Stimulated activated CD4-positive, alpha-beta T cell treated with anti-CD3 and anti-CD28 coated beads, Interleukin-1b, Interleukin-23, amount 100 ng/mL, for 1 hour (primary cell): ENCODE measurements around the gene SCUBE2.
A peak's percentile ranks its signal among the peaks of the same experiment; 100 is the strongest.
"Not testable (repeated sequence)": the region's sequence is repeated elsewhere in the genome, so short reads cannot be mapped to it uniquely, and the experiment has no call there.

Source experiments
- DNase-seq, 2 donors: peaks; one replicate each; pipeline ENCODE4 v3.0.0-alpha.2; 2020; ENCODE audit warnings: low read depth in 2 of 2

Gene SCUBE2

DNA sequence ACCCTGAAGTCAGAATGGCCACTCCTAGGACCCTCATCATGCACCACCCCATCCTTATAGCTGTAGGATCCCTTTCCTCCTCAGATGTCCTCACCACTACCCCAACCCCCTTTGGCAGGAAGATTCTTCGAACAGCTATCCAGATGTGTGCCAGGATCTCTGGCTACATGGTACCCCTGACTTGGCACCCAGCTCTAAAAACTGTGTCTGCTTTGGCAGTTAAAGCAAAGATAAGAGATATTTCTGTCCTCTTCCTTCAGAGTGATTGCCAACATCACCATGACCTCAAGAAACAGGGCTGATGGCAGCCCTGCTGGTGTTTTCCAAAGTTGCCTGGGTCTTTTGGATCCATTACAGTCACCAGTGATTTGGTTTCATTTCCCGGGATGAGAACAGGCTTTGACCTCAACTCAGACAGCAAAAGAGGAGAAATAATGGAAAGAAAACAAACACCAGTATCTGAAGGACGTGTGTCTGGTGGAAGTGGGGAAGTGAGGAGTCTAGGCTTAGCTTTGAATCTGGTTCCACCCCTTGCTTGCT lies 83.3 kb downstream of the SCUBE2 start:
- no peak for DNase-seq

DNA sequence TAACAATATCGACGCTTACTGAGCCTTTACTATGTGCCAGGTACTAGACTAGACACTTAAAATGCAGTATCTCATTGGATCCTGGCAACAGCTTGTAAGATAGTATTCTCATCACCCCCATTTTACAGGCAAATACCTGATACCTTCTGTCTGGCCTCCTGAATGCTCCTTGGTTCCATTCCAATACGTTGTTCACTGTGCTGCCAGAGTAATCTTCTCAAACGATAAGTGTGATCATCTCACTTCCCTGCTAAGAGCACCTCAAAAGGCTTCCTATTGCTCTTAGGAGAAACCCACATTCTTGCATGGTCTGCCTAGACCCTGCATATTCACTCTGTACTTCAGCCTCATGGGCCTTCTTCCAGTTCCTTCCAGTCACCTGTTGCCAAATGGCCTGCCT lies 86.3 kb downstream of the SCUBE2 start:
- DNase-seq, result no peak

DNA sequence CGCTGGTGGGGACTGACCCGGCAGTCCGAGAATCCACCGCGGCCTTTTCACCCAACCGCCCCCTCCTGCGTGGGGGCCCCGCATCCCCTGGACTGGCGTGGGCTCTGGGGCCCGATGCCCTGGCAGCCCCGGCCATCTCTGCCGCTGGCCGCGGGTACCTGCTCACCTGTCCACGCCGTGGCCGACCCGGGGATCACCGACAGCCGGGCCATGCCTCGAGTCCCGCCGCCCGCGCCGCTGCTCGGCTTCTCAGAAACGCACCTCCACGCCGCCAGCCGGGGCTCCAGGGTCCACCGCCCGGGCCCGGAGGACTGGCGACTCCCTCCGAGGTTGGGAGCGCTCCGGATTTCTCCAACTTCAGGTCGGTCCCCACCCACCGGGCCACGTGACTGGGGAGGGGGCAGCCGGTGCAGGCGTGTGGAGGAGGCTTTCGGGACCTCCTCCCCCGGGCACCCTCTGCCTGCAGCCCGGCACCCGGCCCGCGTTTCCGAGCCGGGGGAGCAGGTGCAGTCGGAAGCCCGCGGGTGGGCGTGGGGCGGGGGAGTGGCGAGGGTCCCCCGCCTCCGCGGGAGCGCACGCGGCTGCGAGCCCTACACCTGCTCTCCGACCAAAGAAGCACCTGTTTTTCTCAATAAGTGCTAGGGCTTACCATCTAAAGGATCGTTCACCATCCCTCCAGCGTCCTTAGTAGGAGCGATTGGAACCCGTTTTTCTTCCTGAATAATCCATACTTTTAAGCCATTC lies 87.0 kb downstream of the SCUBE2 start:
- DNase-seq, result no peak

DNA sequence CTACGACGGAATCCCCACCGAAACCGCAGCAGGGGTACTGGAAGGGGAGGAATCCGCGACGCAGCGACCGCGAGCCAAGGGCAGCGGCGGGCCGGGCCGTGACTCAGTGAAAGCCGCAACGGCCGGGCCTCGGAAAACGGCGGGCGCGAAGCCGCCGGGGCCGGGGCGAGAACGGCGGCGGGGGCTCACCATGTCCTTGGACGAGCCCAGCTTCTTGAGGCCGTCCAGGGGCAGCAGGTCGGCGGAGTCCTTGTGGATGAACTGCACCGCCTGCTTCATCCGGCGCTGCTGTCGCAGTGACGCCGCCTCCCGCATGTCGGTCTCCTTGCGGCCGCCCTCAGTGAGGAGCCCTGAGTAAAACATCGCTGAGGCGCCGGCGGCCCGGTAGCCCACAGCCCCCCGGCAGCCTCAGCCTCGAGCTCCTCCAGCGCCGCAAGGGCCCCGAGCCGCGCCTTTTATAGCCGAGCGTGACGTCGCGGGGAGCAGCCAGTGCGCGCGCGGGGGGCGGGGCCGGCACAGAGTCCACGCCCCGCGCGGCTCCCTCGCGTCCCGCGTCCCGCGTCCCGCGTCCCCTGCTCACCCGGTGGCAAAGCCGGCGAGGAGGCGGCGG lies 87.7 kb downstream of the SCUBE2 start, which contains the start of gene NRIP3:
Gene NRIP3, minus strand, starts transcription at position 429 of the 610 bp plus-strand sequence. Its CDS starts 66 bp downstream, at position 363.
- peak; percentile 55 to 56 for DNase-seq

DNA sequence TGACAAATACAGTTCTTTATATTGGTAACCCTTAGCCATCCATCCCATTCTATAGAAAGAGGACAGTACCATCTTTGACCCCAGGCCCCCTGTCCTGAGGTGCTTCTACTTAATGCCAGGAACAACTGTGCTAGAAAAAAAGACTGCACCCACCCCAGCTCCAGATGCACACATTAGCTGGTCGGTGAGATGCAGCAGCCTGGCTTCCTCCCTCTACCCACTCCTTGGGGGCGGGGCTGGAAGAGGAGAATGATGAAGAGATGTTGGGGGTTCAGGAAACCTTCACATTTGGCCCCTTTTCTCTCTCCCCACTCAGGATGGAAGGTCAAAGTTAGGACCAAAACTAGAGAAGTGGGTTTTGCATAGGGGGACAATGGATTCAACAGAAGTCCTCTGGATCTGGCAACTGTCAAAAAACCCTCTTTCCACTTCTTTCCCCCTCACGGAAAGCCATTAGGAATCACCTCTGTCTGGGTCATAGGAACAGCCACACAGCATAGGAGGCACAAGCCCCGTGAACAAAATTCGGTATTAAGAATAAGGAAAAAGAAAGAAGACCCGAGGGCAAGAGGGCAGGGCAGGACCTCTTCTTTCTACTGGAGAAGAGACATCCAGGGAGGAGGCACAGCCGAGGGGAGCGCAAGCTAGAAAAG lies 88.4 kb downstream of the SCUBE2 start:
- no peak for DNase-seq

DNA sequence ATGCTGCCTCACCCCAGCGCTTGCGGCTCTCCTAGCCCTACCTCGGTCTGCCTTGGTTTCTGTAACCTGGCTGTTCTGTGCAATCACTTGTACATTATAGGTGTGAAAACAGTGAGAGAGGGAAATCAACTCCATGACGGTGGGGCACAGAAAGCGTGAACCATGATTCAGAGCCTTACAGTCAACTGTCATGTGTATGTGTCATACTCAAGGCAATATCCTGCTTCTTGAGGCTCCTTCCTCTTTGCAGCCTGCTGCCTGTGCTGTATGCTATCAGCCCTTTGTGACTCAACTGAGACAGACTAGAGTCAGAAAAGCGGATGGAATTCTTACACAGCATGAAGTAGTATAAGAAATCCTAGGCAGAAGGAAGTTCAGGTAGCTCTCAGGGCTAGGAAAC lies 89.7 kb downstream of the SCUBE2 start:
- DNase-seq, result no peak

DNA sequence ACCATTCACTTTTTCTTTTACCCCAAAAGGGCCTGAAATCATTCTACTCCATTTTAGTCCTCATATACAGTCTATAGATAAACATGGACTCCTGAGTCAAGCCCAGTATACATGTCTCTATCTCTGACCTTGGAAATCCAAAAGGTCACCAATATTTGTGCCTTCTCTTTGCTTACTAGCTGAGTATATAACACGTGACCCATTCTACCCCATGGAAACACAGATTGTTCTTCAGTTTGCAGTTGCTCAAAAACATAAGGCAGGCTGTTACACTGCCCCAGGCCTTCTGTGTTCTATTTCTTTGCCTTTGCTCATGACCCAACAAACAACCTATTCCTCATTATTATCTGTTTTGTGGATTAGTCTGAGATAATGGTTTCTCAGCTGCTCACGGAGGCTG lies 93.4 kb downstream of the SCUBE2 start:
- no peak for DNase-seq

DNA sequence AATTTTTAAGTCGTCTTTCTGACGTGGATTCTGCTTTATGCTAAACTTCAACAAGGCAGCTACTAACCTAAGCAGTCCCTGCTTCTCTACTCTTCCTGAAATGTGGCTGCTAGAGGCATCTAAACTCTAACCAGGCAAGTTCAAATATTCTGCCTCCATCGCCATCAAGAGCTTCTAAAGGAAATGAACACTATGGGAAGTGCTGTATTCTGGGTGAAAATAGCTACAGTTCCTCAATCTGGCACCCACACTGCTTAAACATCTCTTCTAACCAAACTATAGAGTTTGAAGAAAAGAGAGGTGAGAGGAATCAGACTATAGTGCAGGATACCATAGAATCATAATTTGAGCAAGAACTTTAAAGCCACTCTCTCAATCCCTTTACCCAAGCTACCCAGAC lies 93.9 kb downstream of the SCUBE2 start:
- DNase-seq, result no peak

DNA sequence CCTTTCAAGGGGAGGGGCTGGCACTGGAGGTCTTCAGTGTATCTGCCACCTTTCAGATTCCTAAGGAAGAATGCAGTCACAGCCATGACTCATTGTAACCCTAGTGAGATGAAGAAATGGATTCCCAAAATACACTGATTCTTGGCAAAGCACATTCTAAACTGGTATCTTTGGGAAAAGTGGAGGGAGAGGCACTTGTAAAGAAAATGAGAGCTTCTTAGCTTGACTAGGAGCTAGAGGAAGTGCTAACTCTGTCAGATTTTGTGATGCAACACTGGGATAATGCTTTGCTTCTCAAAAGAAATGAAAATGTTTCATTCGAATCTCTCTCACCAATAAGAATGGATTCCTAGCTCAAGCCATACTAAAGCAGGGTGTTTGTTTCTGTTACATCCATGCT lies 101.9 kb downstream of the SCUBE2 start:
- DNase-seq, result no peak

DNA sequence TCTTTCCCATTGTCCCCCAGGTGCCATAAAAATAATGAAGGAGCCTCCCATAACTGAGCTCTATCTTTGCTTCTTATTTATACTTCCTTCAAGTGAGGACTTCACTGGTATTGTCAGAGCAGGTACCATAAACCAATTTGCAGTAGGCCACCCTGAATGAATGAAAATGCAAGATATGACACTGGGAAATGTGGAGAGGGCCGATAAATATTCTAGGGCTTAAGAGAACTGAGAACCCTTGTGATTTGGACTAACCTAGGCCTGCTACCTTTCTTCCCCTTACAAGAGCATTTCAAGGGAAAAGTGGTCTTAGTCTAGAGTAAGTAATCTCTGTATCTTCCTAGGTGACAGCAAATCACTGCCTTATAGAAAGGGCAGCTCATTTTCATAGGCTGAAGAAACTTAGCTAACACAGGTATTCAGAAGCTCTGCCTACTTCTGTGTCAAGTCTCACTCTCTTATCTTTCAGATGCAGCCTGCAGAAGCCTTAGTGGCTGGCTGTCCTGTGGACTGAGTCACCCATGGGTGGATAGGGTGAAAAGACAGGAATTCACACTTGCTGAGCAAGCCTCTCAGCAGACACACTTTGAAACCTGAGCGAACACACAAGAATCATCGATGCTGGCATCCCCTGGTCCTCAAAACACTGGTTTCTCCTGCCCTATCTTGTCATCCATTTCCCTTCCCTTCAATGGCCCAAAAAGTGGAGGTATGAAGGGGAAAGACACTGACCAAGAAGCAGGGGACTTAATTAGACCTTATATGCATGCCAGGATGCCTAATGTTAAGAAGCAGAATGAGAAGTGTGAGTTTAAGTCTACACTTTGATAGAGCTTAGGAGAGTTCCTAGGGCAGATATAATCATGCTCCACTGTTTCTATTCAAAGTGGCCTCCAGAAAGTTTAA lies 102.8 kb downstream of the SCUBE2 start:
- DNase-seq, result no peak

DNA sequence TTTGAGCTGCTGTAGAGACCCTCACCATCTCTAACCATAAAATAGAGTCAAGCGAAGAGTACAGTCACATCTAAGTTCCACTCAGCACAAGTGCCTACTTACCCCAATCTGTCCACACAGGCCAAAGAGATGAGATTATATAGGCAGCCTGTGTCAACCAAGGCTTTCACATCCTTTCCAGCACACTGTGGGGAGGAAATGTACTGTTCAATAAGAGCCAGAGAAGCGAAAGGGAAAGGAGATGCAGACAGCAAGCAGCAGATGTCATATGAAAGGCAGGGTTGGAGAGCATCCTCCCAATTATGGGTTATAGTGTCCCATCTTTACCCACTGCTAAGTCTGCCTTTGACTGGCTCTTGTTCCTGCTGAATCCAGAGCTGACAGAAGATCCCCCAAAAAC lies 104.0 kb downstream of the SCUBE2 start:
- no peak for DNase-seq

DNA sequence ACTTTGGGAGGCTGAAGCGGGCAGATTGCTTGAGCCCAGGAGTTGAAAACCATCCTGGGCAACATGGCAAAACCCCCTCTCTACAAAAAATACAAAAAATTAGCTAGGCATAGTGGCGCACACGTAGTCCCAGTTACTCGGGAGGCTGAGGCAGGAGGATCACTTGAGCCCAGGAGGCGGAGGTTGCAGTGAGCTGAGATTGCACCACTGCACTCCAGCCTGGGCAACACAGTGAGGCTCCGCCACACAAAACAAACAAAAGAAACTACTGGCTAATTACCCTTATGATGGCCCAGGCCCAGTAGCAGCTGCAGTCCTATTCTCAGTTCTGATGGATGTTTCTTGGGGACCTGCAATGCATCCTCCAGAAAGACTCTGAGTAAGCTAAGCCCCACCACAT lies 104.6 kb downstream of the SCUBE2 start:
- DNase-seq, result not testable (repeated sequence)

DNA sequence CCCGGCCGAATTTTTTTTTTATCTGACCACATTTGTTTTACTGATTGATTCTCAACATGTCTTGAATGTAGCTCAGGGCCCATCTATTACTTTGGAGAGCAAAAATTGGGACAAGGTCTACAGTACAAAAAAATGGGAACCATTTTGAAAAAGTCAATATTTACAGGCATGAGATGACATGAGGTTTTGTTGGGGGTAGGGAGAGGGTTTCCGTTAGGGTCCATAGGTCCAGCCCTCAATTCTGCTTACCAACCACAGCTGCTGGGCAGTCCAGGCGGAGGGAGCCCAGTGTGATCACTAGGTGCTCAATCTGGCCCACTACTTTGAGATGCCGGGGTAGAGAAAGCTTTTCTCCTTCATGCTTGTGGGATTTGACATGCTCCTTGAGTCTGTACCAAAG lies 105.9 kb downstream of the SCUBE2 start:
- DNase-seq, result no peak

DNA sequence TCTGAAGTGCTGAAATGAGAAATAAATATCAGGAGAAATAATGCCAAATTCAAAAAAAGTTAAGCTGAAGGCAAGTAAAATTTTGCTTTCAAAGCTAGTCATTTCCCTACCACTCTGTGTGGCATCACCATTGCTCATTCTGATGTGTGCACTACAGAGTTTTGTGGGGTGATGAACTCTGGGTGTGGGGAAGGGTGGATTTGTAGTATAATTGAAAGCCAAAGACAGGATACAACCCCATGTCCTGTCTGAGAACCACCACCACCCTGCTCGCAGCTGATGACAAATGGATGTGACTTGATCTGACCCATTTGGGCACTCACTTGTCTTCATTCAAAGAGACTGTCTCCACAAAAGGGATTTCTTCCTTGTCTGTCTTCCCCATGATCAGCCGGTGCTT lies 107.8 kb downstream of the SCUBE2 start:
- DNase-seq, result no peak

DNA sequence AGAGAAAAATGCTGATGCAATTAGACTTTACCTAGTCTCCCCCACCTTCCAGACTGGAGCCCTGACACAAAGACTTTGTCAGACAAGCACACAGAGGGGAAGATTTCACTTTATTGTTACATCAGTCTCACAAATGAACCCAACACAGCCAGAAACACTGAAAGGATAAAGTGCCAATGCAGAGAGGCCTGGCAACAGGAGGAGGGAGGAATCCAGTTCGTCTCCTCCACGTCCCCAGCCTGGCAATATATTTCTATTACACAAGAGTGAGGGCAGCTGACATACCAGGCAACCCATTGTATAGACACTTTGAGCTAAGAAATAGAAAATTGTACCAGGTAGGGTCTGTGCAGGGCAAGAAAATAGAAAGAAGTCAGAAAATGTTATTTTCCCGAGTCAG lies 110.9 kb downstream of the SCUBE2 start:
- DNase-seq, result no peak

DNA sequence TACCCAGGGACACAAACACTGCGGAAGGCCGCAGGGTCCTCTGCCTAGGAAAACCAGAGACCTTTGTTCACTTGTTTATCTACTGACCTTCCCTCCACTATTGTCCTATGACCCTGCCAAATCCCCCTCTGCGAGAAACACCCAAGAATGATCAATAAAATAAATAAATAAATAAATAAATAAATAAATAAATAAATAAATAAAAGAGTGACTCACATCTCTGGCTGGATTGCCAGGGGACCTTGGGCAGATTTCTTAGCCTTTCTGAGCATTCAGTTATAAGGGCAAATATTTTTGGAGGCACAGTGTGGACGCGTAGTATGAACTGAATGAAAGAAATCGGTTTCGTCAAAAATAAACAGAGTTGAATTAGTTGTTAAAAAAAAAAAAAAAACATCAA lies 112.0 kb downstream of the SCUBE2 start:
- not testable (repeated sequence) for DNase-seq

DNA sequence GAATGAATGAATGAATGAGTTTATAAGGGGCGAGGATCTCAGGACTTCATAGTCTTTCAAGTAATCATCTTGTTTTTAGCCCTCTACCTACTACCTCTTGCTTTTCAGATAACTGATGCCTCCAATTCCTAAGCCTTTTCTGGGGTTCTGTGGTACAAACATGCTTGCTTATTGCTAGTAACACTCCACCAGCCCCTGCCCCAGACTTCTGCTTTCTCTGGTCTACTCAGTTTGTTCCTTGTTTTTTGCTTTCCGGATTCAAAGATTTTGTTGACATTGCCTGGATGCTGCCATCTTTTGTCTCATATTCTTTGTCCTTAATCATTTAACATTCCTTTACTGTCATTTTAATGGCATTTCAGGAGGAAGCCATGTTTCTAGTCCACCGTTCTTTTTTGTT lies 118.3 kb downstream of the SCUBE2 start:
- DNase-seq, result no peak

DNA sequence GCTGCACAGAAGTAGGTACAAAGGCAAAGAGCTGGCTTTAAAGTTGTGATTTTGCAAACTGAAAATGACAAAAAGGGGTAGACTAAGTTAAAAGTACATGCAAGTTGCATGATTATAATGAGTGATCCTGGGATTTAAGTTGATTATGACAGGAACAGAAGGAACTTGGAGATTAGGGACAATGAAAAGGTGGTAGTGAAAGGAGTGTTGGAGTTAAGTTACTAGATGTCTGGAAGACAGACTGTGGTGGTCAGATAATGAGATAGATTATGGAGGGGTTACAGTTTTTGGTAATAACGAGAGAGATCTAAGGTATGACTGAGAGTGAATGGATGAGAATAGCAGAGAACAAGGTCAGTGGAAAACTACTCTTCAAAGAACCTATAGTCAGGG lies 119.5 kb downstream of the SCUBE2 start:
- DNase-seq, result no peak

DNA sequence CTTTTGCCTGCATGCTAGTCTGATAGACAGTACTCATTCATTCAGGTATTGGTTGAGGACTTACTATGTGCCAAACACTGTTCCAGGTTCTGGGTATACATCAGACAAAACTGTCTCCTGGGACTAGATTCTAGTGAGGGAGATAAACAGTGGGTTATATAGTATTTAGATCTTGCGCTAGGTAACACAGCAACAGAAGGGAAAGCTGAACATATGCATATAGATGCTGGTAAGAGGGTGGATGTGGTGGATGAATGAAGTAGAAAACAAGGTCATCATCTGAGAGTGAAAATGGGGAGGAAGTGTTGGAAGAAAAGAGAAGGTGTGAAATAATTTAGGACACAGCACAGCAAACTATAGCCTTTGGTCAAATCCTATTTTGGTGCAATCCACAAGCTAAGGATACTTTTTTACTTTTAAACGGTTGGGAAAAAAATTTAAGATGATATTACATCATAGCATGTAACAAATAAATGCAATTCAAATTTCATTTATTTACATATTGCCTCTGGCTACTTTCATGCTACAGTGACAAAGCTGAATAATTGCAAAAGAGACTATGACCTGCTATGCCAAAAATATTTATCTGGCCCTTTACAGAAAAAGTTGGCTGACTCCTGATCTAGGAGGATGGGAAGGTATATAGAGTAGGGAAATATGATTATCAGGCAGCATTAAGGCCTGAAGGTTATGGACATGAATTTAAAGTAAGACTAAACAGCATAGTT lies 120.0 kb downstream of the SCUBE2 start:
- no peak for DNase-seq
